Measurements from ENCODE around the gene GTF2A1. TPM values are rescaled to one million over a fixed set of nuclear protein-coding genes. Genes with fewer than 3 reads are reported as not detected.
A peak's percentile ranks its signal among the peaks of the same experiment; 100 is the strongest.

Gene GTF2A1
- polyA plus RNA-seq, 1 of the 3 experiments (the other 2 are of a cell fraction), result 7.6 TPM

GRCh38 chr14:81165188-81165587 lies 55.6 kb downstream of the GTF2A1 start:
- TF ChIP-seq JUND (IDR thresholded peaks at IDR 0.05) (no peak), RCOR1 (IDR thresholded peaks at IDR 0.05; ENCODE audit: low read length) (no peak), TAF1 (IDR thresholded peaks at IDR 0.05; ENCODE audit: borderline replicate concordance, low read depth, low read length) (no peak), ELF1 (IDR thresholded peaks at IDR 0.05) (no peak), USF1 (IDR thresholded peaks at IDR 0.05; ENCODE audit: borderline replicate concordance, low read depth) (no peak)
- POLR2A ChIA-PET, result interaction anchor here (0.9 kb wide), 1 partner anchor 168 kb away, joined by 3 read pairs; no protein-coding TSS in a partner anchor

GRCh38 chr14:81164167-81164774 lies 56.5 kb downstream of the GTF2A1 start:
- Histone ChIP-seq H3K36me3 (replicated peaks in 1 of 2; ENCODE audit: control insufficient read depth in 1 of 2, insufficient read depth in 2 of 2, low read length in 1 of 2) (no peaks in the 10 kb centered on the region), H2AFZ (ENCODE audit: low read depth) (no peak overlapping the region), H3K4me3 (ENCODE audit: low read depth in 2 of 2, low read length in 1 of 2) (no peak overlapping the region), H3K4me1 (ENCODE audit: control insufficient read depth in 1 of 2, insufficient read depth in 2 of 2, low read depth in 1 of 2, low read length in 1 of 2) (no peaks in the 10 kb centered on the region), H3F3A (replicated peaks; ENCODE audit: insufficient read depth) (no peaks in the 10 kb centered on the region), H3K9me2 (no peaks in the 10 kb centered on the region), H3K27me3 (ENCODE audit: insufficient read depth) (no peaks in the 10 kb centered on the region), H3K79me2 (ENCODE audit: insufficient read depth) (no peaks in the 10 kb centered on the region), H3K4me2 (no peak overlapping the region), H4K20me1 (ENCODE audit: insufficient read depth) (no peaks in the 10 kb centered on the region), H3K27ac (ENCODE audit: low read depth in 2 of 2, low read length in 1 of 2) (no peak overlapping the region), H3K9me3 (no peaks in the 10 kb centered on the region), H3K9ac (no peak overlapping the region)
- WGBS (ENCODE audit: low lambda C conversion rate), result 0% methylated on average over 1 of the region's 1 CpG
- TF ChIP-seq NRF1 (IDR thresholded peaks at IDR 0.05; ENCODE audit: low read depth, low read length), result no peak
- no peak for TF ChIP-seq RXRA (IDR thresholded peaks at IDR 0.05; ENCODE audit: borderline replicate concordance, low read depth)
- no peak for TF ChIP-seq JUND (IDR thresholded peaks at IDR 0.05)
- TF ChIP-seq FOSL2 (IDR thresholded peaks at IDR 0.05; ENCODE audit: borderline replicate concordance, low read depth), result peak; percentile 47; the same call in 1 of the 2 replicates
- no peak for TF ChIP-seq REST (IDR thresholded peaks at IDR 0.05; ENCODE audit: low read depth, low read length)
- no peak for TF ChIP-seq USF1 (IDR thresholded peaks at IDR 0.05; ENCODE audit: borderline replicate concordance, low read depth)
- no peak for TF ChIP-seq GATA2 (CRISPR knock-in tag; IDR thresholded peaks at IDR 0.05)
- TF ChIP-seq SMC3 (IDR thresholded peaks at IDR 0.05; ENCODE audit: low read depth, low read length), result peak; percentile 33
- no peak for TF ChIP-seq TEAD4 (IDR thresholded peaks at IDR 0.05; ENCODE audit: borderline replicate concordance, insufficient read depth)
- TF ChIP-seq, protein P1, sequence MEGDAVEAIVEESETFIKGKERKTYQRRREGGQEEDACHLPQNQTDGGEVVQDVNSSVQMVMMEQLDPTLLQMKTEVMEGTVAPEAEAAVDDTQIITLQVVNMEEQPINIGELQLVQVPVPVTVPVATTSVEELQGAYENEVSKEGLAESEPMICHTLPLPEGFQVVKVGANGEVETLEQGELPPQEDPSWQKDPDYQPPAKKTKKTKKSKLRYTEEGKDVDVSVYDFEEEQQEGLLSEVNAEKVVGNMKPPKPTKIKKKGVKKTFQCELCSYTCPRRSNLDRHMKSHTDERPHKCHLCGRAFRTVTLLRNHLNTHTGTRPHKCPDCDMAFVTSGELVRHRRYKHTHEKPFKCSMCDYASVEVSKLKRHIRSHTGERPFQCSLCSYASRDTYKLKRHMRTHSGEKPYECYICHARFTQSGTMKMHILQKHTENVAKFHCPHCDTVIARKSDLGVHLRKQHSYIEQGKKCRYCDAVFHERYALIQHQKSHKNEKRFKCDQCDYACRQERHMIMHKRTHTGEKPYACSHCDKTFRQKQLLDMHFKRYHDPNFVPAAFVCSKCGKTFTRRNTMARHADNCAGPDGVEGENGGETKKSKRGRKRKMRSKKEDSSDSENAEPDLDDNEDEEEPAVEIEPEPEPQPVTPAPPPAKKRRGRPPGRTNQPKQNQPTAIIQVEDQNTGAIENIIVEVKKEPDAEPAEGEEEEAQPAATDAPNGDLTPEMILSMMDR (IDR thresholded peaks at IDR 0.05), result peak; percentile 77
- no peak for TF ChIP-seq NFIC (IDR thresholded peaks at IDR 0.05; ENCODE audit: borderline replicate concordance)
- TF ChIP-seq RAD21 (IDR thresholded peaks at IDR 0.05; ENCODE audit: low read length), result peak; percentile 75
- TF ChIP-seq, protein P2, sequence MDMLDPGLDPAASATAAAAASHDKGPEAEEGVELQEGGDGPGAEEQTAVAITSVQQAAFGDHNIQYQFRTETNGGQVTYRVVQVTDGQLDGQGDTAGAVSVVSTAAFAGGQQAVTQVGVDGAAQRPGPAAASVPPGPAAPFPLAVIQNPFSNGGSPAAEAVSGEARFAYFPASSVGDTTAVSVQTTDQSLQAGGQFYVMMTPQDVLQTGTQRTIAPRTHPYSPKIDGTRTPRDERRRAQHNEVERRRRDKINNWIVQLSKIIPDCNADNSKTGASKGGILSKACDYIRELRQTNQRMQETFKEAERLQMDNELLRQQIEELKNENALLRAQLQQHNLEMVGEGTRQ (IDR thresholded peaks at IDR 0.05; ENCODE audit: borderline replicate concordance, low read depth, low read length), result no peak
- DNase-seq, result peak; percentile 46
- CTCF ChIA-PET, result interaction anchor here (0.7 to 3.6 kb wide), 11 partner anchors 10 to 207 kb away, joined by 3 to 29 read pairs (median 4); no protein-coding TSS in a partner anchor
- POLR2A ChIA-PET, result no interaction called here

More at GRCh38 chr14:81165188-81165587, 55.6 kb downstream of the GTF2A1 start:
- H3K27me3 ChIP-seq (ENCODE audit: insufficient read depth), result no peaks in the 10 kb centered on the region
- H3K4me2 ChIP-seq, result no peak overlapping the region
- no peak for DNase-seq
- no peaks in the 10 kb centered on the region for H4K20me1 ChIP-seq (ENCODE audit: insufficient read depth)
- no peak overlapping the region for H2AFZ ChIP-seq (ENCODE audit: low read depth)
- no peak overlapping the region for H3K27ac ChIP-seq (ENCODE audit: low read depth in 2 of 2, low read length in 1 of 2)
- no peaks in the 10 kb centered on the region for H3K9me3 ChIP-seq
- WGBS (ENCODE audit: low lambda C conversion rate), result 73% methylated on average over 4 of the region's 4 CpGs
- no peaks in the 10 kb centered on the region for H3K9me2 ChIP-seq
- H3K36me3 ChIP-seq (replicated peaks in 1 of 2; ENCODE audit: control insufficient read depth in 1 of 2, insufficient read depth in 2 of 2, low read length in 1 of 2), result no peaks in the 10 kb centered on the region
- no peaks in the 10 kb centered on the region for H3F3A ChIP-seq (replicated peaks; ENCODE audit: insufficient read depth)
- H3K9ac ChIP-seq, result no peak overlapping the region
- H3K4me1 ChIP-seq (ENCODE audit: control insufficient read depth in 1 of 2, insufficient read depth in 2 of 2, low read depth in 1 of 2, low read length in 1 of 2), result peaks cover 0 to 5% of the 10 kb centered on the region in 2 experiments; a peak in 1 of 4 replicates
- no peaks in the 10 kb centered on the region for H3K79me2 ChIP-seq (ENCODE audit: insufficient read depth)
- CTCF ChIA-PET, result interaction anchor here (1.0 to 3.6 kb wide), 6 partner anchors 11 to 302 kb away, joined by 3 to 29 read pairs (median 4); no protein-coding TSS in a partner anchor
- no peak overlapping the region for H3K4me3 ChIP-seq (ENCODE audit: low read depth in 2 of 2, low read length in 1 of 2)

All from SK-N-SH (cell line).